BLaER1 treated with 17β-estradiol and CSF1 and Interleukin-3, amounts not matched to agents 10 nM and 100 nM (cell line): ENCODE results near the gene GRAMD1B.

ENCODE experiments used
- H3K27ac ChIP-seq, 11 experiments: shearing (Covaris generic); formaldehyde crosslinking; 2 replicates each; pipeline ENCODE4 v1.8.1; 2022
- H3K27me3 ChIP-seq, 11 experiments: shearing (Covaris generic); formaldehyde crosslinking; 2 replicates each; pipeline ENCODE4 v1.8.1; 2022
- H3K36me3 ChIP-seq, 11 experiments: shearing (Covaris generic); formaldehyde crosslinking; 2 replicates each; pipeline ENCODE4 v1.8.1; 2022
- H3K4me1 ChIP-seq, 10 experiments: shearing (Covaris generic); formaldehyde crosslinking; 2 replicates each; pipeline ENCODE4 v1.8.1; 2022
- H3K4me2 ChIP-seq, 11 experiments: shearing (Covaris generic); formaldehyde crosslinking; 2 replicates each; pipeline ENCODE4 v1.8.1; 2022
- H3K4me3 ChIP-seq, 10 experiments: shearing (Covaris generic); formaldehyde crosslinking; 2 replicates each; pipeline ENCODE4 v1.8.1; 2022
- H3K9ac ChIP-seq, 11 experiments: shearing (Covaris generic); formaldehyde crosslinking; 2 replicates each; pipeline ENCODE4 v1.8.1; 2022
- H3K9me3 ChIP-seq, 11 experiments: shearing (Covaris generic); formaldehyde crosslinking; replicated peaks in 1 of 11; 2 replicates each; pipeline ENCODE4 v1.8.1; 2022
- H4K20me1 ChIP-seq, 11 experiments: shearing (Covaris generic); formaldehyde crosslinking; 2 replicates each; pipeline ENCODE4 v1.8.1; 2022
- Cebpa-rat ChIP-seq, 11 experiments: shearing (Covaris generic); IDR thresholded peaks; 2 replicates each; pipeline ENCODE4 v1.8.1; 2022

GRAMD1B gene

DNA sequence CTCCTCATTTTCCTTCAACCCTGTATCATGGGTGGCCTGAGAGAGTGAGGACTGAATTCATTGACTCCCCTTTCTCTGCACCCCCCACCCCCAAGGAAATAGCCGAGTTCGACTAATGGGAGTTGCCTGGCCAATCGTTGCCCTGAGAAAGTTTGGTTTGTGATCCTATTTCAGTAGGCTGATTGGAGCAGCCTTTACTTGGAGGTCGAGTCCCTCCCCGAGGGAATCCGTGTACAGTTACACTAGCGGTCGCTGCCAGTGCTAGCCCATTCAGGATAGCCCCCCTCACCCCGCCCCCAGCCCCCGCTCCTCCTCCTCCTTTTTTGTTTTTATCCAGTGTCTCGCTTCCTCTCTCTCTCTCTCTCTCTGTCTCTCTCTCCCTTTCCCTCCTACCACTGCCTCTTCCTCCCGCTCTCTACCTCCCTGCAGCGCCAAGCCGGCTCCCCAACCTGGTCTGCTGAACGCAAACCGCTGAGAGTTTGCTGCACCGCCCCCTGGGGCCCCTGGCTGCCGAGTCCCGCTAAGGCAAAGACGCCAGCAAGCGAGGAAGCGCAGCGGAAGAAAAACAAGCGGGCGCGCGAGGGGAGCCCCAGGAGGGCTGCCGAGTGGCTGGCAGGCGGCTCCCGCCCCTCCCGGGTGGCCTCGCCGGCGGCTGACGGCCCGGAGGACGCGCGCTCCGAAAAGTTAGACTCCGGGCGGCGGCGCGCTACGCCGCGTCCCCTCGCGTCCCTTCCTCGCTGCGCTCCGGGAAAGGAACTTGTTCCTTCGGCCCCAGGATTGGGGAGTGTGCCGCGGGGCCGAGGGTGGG lies at the start of gene GRAMD1B:
TSS of gene GRAMD1B (plus strand) at position 357 of the 808 bp plus-strand sequence. CDS start 524 bp downstream, outside the sequence.
- Histone ChIP-seq H3K27me3 (no peaks in the 10 kb centered on the region), H3K9me3 (no peaks in the 10 kb centered on the region), H3K4me2 (peak within 1 kb of the TSS; percentile 70 to 97 (median 88)), H3K9ac (peak within 1 kb of the TSS; percentile 78 to 88 (median 83)), H3K36me3 (no peaks in the 10 kb centered on the region), H3K4me3 (peak within 1 kb of the TSS; percentile 69 to 87 (median 81)), H3K27ac (peak within 1 kb of the TSS; percentile 65 to 88 (median 79); a peak in 21 of 22 replicates), H3K4me1 (peaks cover 28 to 62% (median 42%) of the 10 kb centered on the region in 10 experiments), H4K20me1 (no peaks in the 10 kb centered on the region)
- TF ChIP-seq Cebpa-rat (IDR thresholded peaks at IDR 0.05), result no peak

GRCh38 chr11:123381149-123381548 lies 48.9 kb upstream of the GRAMD1B start:
- Histone ChIP-seq H3K27ac (no peak overlapping the region), H4K20me1 (no peaks in the 10 kb centered on the region), H3K4me2 (peak overlapping the region in 5 of 11 experiments; percentile 26 to 46 (median 36); a peak in 10 of 22 replicates), H3K27me3 (no peaks in the 10 kb centered on the region), H3K4me1 (peaks cover 1 to 11% (median 4%) of the 10 kb centered on the region in 10 experiments; a peak in 15 of 20 replicates), H3K9me3 (no peaks in the 10 kb centered on the region), H3K4me3 (no peak overlapping the region), H3K9ac (no peak overlapping the region), H3K36me3 (no peaks in the 10 kb centered on the region)
- peak in 3 of 11 experiments; percentile 7 to 49 (median 22); a peak in 2 of 22 replicates for TF ChIP-seq Cebpa-rat (IDR thresholded peaks at IDR 0.05)

DNA sequence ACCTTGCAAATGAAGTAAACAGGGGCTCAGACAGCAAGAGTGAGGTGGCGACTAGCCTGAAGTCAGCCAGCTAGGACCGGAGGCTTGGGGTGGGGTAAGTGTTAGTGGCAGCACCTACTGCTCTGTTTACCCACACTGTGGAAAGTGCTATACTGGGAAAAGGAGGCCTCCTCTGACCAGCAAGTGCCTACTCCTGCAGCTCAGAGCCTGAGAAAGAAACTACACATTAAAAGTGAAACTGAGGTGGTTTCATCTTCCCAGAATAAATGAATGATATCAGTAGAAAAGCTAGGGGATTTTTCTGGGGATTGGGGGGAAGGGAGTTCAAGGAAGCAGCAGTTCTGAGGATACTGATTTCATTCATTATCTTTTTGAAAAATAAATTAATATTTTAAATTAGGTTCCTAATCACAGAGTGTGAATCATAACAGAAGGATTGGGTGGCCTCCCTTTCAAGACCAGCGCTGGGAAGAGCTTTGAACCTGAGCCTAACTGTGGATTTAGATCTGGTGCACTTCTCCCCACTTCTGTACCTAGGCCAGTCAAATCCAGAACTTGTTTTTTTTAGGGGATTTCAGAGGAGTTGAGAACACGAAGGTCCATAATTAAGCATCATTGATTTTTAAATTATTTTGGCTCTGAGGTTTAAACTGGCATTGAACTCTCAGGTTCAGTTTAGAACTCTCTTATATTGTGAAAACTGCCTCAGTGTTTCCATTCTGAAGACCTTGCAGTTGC lies 48.1 kb upstream of the GRAMD1B start:
- peaks cover 9 to 17% (median 11%) of the 10 kb centered on the region in 10 experiments for H3K4me1 ChIP-seq
- H4K20me1 ChIP-seq, result no peaks in the 10 kb centered on the region
- H3K27ac ChIP-seq, result no peak overlapping the region
- no peak for TF ChIP-seq Cebpa-rat (IDR thresholded peaks at IDR 0.05)
- no peak overlapping the region for H3K4me3 ChIP-seq
- H3K36me3 ChIP-seq, result no peaks in the 10 kb centered on the region
- H3K27me3 ChIP-seq, result no peaks in the 10 kb centered on the region
- H3K9ac ChIP-seq, result no peak overlapping the region
- no peaks in the 10 kb centered on the region for H3K9me3 ChIP-seq
- peak overlapping the region in 3 of 11 experiments; percentile 30 to 38 (median 36); a peak in 3 of 22 replicates for H3K4me2 ChIP-seq

GRCh38 chr11:123382555-123383074 lies 47.5 kb upstream of the GRAMD1B start:
- Histone ChIP-seq H3K27ac (no peak overlapping the region), H3K27me3 (no peaks in the 10 kb centered on the region), H3K36me3 (no peaks in the 10 kb centered on the region), H3K4me3 (no peak overlapping the region), H3K4me1 (peaks cover 9 to 22% (median 15%) of the 10 kb centered on the region in 10 experiments), H3K9me3 (no peaks in the 10 kb centered on the region), H3K9ac (no peak overlapping the region), H4K20me1 (no peaks in the 10 kb centered on the region), H3K4me2 (no peak overlapping the region)
- TF ChIP-seq Cebpa-rat (IDR thresholded peaks at IDR 0.05), result no peak

- Histone ChIP-seq H3K27ac (no peak overlapping the region), H3K27me3 (no peaks in the 10 kb centered on the region), H3K36me3 (no peaks in the 10 kb centered on the region), H3K9ac (no peak overlapping the region), H4K20me1 (no peaks in the 10 kb centered on the region), H3K4me2 (no peak overlapping the region), H3K4me3 (no peak overlapping the region), H3K9me3 (no peaks in the 10 kb centered on the region), H3K4me1 (peaks cover 9 to 22% (median 15%) of the 10 kb centered on the region in 10 experiments)
- TF ChIP-seq Cebpa-rat (IDR thresholded peaks at IDR 0.05), result no peak
These were observed 46.0 kb upstream of the GRAMD1B start for GRCh38 chr11:123384116-123384515.

GRCh38 chr11:123386796-123387510 lies 43.1 kb upstream of the GRAMD1B start:
- H3K27ac ChIP-seq, result peak overlapping the region in 7 of 11 experiments; percentile 20 to 58 (median 36); a peak in 11 of 22 replicates
- peaks cover 0 to 16% (median 14%) of the 10 kb centered on the region in 10 experiments; a peak in 19 of 20 replicates for H3K4me1 ChIP-seq
- H3K9me3 ChIP-seq, result no peaks in the 10 kb centered on the region
- no peak for TF ChIP-seq Cebpa-rat (IDR thresholded peaks at IDR 0.05)
- H3K36me3 ChIP-seq, result no peaks in the 10 kb centered on the region
- H3K27me3 ChIP-seq, result no peaks in the 10 kb centered on the region
- peak overlapping the region in 3 of 11 experiments; percentile 14 to 37 (median 30); a peak in 3 of 22 replicates for H3K9ac ChIP-seq
- H3K4me3 ChIP-seq, result no peak overlapping the region
- H3K4me2 ChIP-seq, result peak overlapping the region in 9 of 11 experiments; percentile 6 to 65 (median 52); a peak in 17 of 22 replicates
- H4K20me1 ChIP-seq, result no peaks in the 10 kb centered on the region

DNA sequence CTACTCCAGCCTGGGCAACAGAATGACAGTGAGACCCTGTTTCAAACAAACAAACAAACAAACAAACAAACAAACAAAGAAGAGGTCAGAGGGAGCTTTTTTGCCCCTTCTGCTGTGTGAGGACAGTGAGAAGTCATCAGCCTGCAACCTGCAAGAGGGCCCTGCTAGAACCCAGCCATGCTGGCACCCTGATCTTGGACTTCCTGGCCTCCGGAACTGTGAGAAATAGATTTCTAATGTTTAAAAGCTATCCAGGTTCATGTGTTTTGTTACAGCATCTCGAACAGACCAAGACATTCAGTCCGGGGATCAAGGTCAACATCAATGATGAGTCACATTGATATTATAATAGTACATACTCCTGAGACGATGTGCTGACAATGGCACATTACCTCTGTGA lies 41.4 kb upstream of the GRAMD1B start:
- no peak overlapping the region for H3K9ac ChIP-seq
- H4K20me1 ChIP-seq, result no peaks in the 10 kb centered on the region
- no peaks in the 10 kb centered on the region for H3K9me3 ChIP-seq
- H3K27ac ChIP-seq, result no peak overlapping the region
- no peaks in the 10 kb centered on the region for H3K36me3 ChIP-seq
- no peak overlapping the region for H3K4me3 ChIP-seq
- H3K4me2 ChIP-seq, result no peak overlapping the region
- no peak for TF ChIP-seq Cebpa-rat (IDR thresholded peaks at IDR 0.05)
- H3K4me1 ChIP-seq, result peaks cover 0 to 16% (median 14%) of the 10 kb centered on the region in 10 experiments; a peak in 18 of 20 replicates
- no peaks in the 10 kb centered on the region for H3K27me3 ChIP-seq

GRCh38 chr11:123390146-123390545 lies 39.9 kb upstream of the GRAMD1B start:
- H3K27me3 ChIP-seq, result no peaks in the 10 kb centered on the region
- no peak for TF ChIP-seq Cebpa-rat (IDR thresholded peaks at IDR 0.05)
- H3K4me2 ChIP-seq, result no peak overlapping the region

More at GRCh38 chr11:123390146-123390545, 39.9 kb upstream of the GRAMD1B start:
- Histone ChIP-seq H3K27ac (no peak overlapping the region), H4K20me1 (no peaks in the 10 kb centered on the region), H3K4me3 (no peak overlapping the region), H3K4me1 (peaks cover 0 to 16% (median 14%) of the 10 kb centered on the region in 10 experiments; a peak in 18 of 20 replicates), H3K9me3 (no peaks in the 10 kb centered on the region), H3K9ac (no peak overlapping the region), H3K36me3 (no peaks in the 10 kb centered on the region)
